SU-DHL-6 (cell line): ENCODE measurements around the gene PDE4B.

Experiments
- CTCF ChIP-seq: fragments of 200-600 bp; sonication (generic); IDR thresholded peaks from one replicate; pipeline ENCODE4 v1.5.1; 2017; ENCODE audit warnings: antibody characterized with exemption, mild to moderate bottlenecking, low read length, moderate library complexity; ENCODE audit not compliant: insufficient read depth, poor library complexity, severe bottlenecking
- EZH2phosphoT487 ChIP-seq: fragments of 200-600 bp; sonication (generic), shearing (Covaris generic); conservative IDR thresholded peaks from 2 replicates; pipeline ENCODE4 v1.6.1; 2018; ENCODE audit warnings: mild to moderate bottlenecking, antibody characterized with exemption, low read length, moderate library complexity, mixed read lengths

GRCh38 chr1:65992831-65993271 is 200.2 kb downstream of the PDE4B start:
- TF ChIP-seq CTCF (no peak), EZH2phosphoT487 (no peak)
